Middle frontal gyrus (tissue), 1 donor: ENCODE data around the gene MRTFB.

Experiments used
- DNase-seq: peaks from one replicate; pipeline ENCODE4 v3.0.0-alpha.2; 2015; ENCODE audit warnings: low spot score; ENCODE audit errors: extremely low spot score

MRTFB gene

DNA sequence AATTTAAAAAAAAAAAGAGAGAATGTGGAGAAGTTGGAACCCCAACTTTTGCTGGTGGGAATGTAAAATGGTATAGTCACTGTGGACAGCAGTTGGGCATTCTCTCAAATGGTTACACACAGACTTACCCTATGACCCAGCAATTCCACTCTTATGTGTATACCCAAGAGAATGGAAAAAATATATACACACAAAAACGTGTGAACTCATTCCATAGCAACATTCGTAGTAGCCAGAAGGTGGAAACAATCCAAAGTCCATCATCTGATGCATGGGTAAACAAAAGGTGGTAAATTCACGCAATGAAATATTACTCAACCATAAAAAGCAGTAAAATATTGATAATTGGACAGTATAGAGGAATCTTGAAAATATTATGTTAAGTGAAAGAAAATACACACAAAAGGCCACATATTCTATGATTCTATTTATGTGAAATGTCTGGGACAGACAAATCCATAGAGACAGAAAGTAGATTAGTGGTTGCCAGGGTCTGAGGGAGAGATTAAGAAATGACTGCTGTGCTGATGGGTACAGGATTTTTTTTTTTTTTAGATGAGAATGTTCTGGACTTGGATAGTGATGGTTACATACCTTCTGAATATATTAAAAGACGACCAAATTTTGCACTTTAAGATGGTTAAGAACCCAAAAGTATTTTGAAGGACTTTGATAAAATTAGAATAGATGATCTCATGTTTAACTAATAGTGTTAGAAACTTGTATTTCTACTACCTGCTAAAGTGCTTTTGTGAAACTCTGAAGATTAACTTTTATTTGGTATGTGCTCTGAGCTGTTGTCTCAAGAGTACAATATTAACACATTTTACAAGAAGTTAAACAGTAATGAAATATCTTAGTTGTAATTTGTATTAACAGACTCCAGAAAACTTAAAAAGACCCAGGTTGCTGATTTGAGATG, 60.9 kb downstream of the MRTFB start:
- no peak for DNase-seq

DNA sequence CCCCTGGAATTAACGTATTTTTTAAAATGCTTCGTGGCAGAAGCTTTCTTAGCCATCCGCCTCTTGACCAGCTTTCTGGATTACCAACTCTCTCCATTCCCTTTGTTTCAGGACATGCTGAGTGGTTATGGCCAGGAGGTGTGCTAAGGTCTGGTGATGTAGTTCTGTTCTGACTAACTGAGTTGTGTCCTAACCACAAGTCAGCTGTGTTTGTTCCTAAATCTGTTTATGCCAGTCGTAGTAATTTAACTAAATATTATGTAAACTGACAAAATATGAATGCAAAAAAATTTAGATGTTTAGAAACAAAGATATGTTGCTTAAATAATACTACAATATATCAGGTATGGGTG, 61.6 kb downstream of the MRTFB start:
- no peak for DNase-seq

DNA sequence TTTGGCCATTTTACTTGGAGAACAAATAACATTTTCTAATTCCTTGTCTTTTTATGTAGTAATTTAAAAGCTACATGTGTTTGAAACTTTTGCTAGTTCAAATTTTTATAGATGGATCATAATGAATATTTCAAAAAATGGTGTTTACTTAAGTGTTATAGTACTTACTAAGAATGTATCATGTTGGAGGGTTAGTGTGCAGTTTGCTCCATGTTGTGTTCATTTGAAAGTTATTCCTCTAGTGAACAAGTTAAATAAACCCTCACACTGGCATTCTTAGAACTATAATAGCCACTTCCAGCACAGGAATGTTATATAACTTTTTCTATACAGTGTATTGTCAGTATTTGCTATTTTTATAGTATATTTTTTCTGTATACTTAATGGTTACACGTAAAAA, 62.8 kb downstream of the MRTFB start:
- DNase-seq = no peak

DNA sequence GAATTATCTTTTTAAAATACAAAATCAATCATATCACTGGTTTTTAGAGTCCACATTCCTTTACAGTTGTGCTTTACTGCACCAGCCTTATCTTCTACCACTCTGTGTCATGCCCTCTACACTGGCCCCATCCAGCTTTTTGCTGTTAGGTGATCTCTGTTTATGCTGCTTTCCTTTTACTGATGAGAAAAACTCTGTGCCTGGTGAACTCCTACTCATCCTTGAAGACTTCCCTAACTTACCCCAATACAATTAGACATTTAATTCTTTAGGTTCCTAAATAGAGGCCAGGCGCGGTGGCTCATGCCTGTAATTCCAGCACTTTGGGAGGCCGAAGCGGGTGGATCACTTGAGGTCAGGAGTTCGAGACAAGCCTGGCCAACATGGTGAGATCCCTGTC, 64.6 kb downstream of the MRTFB start:
- no peak for DNase-seq

DNA sequence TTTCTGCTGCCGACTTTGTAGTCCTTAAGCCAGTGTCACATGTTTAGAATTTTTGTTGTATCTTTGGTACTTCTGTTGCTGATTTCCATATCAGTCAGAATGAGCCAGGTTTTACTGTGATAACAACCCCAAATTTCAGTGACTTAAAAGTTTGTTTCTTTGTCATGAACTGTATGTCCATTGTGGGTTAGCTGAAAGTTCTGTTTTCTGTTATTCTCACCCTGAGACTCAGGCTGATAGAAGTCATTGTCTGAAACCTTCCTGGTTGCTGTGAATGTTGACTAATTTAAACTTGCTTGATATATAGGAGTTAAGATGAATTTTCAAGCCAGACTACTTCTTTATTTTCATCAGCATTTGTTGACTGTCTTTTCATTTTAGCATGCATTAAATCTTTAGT, 68.8 kb downstream of the MRTFB start:
- no peak for DNase-seq

DNA sequence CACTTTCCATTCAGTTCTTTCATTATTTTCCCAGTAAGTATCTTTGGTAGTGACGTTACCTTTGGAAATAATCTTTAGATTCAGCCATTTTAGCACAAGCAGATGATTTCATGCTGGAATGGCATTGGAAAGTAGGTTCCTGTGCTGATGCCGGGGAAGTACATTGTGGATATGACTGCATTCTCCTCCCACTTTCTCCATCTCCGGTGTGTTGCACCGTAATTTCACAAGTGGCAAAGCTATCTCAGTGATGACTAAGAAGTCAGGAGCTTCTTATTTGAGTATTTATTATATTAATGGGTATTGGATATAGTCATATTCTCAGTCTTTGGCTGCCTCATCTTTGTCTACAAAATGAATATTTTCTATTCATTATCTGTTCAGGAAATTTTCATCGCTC, 69.8 kb downstream of the MRTFB start:
- no peak for DNase-seq

DNA sequence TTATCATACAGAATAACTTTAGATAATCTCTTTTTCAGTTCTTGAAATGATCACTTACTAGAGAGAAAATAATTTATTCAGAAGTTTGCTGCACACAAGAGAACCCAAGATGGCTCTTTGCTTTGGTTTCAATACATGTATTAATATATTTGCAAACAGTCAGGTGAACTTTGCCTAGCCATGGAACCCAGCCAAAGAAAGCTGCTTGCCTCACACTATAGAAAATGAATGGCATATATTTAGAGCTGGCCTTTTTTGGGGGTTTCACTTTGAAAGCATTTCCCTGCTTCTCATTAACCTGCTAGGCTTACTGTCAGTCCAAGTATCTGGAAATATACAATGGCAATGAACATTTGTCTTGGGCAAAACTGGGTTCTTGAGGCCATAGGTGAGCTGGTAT, 75.3 kb downstream of the MRTFB start:
- DNase-seq = no peak

DNA sequence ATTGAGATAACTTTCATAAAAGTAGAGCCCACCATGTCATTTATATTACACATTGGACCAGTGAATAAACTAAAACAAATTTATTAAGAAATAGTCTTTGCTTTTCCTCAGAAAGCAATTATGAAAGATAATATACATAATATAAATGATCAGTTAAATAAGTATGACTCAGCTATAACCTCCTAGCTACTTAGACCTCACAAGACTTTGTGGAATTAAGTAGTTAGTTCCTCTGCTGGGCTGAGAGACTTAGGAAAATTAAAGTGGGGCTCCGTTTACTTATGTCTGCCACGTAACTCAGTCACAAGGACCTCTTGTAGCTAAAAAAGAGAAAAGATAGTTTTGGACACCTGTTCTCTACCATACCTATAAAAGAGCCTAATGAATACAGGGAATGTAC, 76.9 kb downstream of the MRTFB start:
- no peak for DNase-seq

DNA sequence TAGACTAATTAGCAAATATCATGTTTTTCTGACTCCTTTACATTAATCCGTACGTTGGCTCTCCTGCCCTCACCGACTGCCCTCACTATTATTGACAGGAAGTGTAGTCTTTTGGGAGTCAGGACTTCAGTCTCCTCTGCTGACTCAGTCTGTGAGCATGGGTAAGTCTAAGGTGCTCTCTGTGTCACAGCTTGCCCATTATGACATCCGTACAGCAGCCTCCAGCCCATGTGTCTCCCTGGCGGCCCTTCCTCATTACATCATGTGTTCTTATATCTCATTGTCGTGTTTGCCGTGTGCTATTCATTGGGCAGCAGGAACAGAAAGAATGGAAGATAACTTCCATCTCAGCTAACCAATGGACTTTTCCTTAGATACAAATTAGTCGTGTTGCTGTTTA, 77.5 kb downstream of the MRTFB start:
- DNase-seq = no peak

DNA sequence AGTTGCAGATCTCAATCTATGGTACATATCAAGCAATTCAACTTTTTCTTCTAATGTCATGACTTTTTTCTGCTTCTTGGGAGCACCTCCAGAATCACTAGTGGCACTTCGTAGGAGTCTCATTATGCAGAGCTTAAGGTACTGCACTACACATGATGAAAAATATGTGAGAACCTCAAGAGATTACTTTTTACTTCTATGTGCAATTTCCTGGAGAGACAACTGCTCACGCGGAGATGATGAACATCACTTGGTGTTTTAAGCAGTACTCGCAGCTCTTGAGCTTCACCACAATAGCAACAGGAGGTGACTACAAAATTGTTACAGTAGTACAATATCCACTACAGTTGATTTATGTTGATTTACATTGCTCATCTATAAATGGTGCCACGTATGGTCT, 79.7 kb downstream of the MRTFB start:
- no peak for DNase-seq

DNA sequence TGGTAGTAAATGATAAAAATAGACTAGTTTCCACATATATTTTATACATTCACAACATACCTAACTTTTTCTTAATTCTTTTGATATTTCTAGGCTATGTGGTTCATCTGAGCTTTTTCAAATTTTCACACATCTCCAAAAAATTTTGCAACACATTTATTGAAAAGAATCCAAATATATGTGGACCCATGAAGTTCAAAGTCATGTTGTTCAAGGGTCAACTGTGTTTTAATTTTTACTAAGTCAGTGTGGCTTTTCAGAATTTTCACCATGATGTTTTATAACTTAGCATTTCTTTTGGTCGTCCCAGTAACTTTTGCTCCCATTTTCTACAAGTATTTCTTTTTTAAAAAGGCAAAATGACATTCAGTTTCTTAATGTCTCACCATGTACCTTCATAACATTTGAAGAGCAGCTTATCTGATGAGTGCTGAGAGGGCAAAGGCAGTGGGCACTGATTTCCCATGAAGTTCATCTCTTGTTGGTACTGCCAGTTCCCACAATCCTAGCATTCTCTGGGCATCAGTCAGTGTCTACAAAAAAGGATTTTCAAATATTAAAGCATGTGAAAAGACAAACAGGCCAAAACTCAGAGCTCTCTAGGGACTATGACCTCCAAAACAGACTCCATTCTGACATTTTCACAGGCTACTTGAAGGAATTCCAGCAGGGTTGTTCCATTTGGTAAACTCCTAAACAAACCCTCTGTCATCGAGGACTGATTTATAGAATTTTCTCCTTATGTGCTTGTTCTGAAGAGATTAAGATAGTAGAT, 80.3 kb downstream of the MRTFB start:
- DNase-seq = no peak

DNA sequence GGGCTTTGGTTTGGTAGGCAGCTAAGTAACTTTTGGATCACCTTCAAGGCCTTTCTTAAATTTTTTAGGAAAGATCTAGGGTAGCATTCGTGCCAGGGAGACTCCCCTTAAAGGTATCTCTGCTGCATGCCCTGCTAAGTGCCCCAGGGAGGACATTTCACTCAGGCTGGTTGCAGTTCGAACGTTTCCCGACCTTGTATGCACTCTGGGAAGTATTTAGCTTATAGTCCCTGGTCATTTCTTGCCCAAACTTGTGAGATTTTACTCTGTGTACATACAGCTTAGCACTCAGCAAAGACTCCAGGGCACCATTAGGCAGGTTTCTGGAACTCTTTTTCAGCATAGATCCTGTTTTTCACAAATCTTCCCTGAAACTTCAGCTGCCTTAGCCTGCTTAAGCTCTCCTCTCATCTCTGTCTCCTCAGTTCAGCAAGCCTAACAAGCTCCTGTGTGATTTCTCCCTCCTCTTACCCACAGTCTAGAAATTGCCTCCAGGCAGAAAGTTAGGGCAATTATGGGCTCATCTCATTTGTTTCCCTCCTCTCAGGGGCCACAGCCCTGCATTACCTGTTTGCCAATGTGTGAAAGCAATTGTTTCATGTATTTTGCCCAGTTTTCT, 84.6 kb downstream of the MRTFB start:
- DNase-seq = no peak

DNA sequence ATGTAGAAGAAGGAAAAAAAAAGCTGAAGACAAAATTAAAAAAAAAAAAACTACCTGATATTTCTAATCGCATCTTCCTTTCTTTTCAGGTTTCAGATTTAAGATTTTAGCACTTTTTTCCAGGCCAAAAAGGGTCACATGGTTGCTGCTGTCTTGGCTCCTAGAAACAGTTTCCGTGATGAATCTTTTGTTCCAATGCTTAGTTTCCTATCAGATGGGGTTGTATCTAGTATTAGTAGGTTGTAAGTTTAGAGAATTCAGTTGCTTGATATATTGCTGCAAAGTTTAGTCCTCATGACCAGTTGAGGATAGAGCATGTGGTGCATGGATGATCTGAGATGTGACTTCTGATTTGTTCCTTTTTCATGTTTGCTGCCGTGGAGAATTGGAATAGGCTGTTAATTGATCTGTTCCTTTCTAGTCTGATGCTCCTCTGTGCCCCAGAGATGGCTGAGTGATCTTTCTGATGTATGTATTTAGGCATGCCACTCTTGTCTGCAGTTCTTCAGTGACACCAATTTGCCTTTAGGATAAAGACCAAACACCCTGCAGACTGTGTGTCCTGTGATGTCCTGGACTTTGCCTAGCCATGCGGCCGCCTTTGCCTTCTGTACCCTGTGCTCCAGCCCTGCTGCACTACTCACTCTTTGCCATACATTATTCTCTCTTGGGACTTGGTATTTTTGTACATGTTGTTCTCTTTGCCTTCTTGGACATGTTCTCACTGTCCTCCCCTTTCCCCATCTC, 94.0 kb downstream of the MRTFB start:
- DNase-seq = no peak

DNA sequence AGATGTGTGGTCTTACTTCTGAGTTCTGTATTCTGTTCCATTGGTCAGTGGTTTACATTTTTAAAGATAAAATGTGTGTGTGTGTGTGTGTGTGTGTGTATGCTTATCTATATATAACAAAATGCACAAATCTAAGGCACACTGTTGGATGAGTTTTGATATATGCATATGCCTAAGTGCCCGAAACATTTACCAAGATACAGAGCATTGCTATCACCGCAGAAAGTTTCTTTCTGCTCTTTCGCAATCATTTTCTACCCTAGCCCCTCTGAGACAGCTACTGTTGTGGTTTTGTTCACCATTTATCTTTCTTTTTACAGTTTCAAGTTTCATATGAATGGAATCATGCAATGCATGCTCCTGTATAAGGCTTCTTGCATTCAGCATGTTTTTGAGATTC, 97.0 kb downstream of the MRTFB start:
- no peak for DNase-seq

DNA sequence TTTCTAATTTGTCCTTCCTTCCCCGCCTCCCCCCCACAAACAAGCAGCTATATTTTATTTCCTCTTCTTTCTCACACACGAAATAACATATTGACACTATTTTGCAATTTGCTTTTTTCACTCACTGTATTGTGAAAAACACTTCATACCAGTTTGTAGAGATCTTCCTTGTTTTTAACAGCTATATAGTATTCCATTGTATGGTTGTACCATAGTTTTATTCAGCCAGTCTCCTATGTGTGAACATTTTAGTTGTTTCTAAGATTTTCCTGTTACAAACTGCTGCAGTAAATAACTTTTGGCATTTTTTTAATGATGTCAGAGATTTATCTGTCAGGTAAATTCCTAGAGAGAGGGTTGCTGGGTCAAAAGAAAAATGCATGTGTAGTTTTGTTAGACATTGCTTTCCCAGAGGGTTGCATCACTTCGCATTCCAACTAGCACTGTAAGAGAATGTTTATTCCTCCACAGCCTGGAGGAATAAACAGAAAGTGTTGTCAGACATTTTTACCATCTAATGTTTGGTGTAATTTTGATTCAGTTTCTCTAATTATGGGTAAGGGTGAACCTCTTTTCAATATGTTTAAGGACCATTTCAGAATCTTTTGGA, 101.2 kb downstream of the MRTFB start:
- DNase-seq = no peak

DNA sequence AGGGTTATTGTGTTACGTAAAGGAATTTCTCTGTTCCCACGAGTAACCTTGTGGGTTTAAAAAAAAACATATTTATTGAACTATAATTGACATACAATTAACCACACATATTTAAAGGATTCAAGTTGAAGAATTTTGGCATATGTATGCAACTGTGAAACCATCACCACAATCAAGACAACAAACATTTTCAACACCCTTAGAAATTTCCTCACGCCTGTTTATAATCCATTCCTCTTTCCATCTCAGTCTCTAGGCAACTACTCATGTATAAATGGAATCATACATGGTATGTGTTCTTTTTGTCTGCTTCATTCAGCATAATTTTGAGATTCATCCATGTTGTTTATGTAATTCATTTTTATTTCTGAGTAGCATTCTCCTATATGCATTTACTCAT, 104.0 kb downstream of the MRTFB start:
- no peak for DNase-seq

DNA sequence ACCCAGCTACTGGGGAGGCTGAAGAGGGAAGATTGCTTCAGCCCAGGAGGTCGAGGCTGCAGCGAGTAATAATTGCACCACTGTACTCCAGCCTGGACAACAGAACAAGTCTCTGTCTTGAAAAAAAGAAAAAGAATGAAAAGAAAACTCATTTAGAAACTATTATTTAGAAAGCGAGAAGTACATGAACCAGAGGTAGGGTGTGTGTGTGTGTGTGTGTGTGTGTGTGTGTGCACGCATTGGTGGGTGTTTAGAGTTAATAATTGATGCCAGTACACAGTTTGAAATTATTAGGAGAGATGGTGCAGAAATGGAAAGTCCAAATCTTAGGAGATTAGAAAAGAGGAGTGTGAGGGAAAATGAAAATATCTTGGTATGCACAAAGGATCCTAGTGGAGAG, 106.6 kb downstream of the MRTFB start:
- DNase-seq = no peak

DNA sequence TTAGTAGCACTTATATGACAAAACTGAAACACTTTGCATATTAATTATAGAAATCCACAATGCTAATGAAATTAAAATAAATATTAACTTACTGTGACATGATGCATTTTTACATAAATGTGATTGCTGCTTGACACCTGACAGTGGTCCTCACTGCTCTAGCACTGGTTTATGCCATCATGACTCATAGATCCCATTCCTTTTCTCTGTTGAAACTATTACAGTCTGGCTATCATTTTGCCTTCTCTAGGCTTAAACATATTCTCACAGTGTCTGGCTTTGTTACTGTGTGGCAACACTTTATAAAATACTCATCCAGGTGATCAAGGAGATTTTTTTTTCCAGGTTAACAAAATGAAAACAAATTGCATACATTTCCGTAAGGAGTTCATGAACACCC, 108.0 kb downstream of the MRTFB start:
- DNase-seq = no peak

DNA sequence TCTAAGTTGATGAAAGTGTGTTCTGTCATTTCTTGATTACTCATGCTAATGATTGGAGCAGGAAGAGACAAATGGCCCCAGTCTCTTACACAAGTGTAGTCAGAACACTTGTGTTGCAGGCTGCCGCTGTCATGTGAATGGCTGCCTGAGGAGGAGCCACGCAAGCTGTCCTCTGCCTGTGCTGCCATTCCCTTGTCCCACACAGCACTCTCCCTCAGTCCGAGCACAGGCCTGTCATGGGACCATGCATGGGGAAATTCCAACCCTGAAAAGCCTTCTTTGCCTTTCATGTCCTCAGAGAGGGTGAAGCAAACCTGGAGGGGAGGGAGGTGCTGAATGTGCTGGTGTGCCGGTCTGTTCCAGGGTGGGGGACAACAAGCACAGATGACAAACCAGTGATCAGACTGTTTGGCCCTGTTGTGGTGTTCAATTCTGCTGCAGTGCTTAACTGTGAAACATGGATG, 109.4 kb downstream of the MRTFB start:
- no peak for DNase-seq

DNA sequence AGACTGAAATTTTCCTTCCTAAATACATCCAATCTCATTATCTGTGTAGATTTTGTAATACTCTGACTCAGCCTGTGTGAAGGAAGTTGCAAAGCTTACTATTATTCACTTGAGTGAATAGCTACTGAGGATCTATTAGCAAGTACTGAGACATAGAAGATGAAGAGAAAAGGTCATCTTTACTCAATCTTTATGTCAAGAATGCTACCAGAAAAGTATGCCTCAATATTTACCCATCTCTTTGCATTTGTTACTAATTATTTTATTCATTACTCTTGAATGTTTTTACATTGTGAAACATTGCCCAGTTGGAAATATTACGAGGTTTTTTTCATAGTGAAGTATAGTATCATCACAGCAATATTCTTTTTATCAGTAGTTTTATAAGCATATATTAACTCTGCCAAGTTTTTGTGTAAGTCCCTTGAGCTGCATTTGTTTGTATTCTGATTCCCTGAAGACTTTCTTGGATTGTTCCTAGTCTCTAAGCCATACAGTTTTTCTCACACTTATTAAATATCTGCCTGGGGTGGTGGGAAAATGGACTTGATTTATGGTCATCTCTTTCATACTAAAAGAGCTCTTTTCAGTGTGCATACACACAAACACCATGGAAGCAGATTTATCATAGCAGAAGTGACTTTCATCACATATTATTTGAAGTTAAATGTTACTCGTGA, 110.4 kb downstream of the MRTFB start:
- no peak for DNase-seq

DNA sequence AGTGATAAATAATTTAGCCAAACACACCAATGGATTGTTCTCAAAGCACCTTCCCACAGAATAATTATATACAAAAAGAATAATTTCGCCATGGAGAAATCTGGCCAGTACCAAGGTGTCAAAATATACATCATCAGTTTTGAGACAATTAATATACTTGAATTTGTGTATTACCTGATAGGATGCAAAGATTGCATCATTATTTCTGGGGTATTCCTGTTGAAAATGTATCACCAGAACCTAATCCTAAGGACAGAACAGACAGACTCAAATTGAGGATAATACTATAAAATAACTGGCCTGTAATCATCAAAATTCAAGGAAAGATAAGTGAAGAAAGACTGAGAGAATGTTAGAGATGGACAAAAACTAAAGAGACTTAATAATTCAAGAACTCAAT, 111.9 kb downstream of the MRTFB start:
- no peak for DNase-seq
